ENCODE results near the gene MFSD1.

DNA sequence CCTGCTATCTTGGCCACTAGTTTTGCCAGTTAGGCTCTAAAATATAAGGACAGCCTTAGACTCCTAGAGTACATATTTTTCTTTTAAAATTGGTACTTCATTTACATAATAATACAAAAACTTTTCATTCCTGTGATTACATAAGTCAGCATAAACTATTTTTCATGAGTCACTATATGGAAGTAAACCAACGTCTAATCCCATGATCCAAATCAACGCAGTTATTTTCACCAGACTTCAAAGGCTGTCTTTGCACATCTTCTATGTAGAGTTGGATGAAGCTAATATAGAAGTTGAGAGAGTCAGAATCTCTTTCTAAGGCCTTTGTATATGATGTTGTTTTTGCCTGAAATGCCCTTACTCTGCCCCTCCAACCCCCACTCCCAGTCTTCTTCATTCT is 7.6 kb upstream of the MFSD1 start:
- TF ChIP-seq, protein P1, sequence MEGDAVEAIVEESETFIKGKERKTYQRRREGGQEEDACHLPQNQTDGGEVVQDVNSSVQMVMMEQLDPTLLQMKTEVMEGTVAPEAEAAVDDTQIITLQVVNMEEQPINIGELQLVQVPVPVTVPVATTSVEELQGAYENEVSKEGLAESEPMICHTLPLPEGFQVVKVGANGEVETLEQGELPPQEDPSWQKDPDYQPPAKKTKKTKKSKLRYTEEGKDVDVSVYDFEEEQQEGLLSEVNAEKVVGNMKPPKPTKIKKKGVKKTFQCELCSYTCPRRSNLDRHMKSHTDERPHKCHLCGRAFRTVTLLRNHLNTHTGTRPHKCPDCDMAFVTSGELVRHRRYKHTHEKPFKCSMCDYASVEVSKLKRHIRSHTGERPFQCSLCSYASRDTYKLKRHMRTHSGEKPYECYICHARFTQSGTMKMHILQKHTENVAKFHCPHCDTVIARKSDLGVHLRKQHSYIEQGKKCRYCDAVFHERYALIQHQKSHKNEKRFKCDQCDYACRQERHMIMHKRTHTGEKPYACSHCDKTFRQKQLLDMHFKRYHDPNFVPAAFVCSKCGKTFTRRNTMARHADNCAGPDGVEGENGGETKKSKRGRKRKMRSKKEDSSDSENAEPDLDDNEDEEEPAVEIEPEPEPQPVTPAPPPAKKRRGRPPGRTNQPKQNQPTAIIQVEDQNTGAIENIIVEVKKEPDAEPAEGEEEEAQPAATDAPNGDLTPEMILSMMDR (conservative IDR thresholded peaks at IDR 0.05; ENCODE audit: low read length): no peak
- TF ChIP-seq EZH2phosphoT487 (IDR thresholded peaks at IDR 0.05; ENCODE audit: borderline replicate concordance): no peak

All from Loucy (cell line).